ENCODE measurements around the gene CHRM5.
"Not testable (repeated sequence)": the region's sequence is repeated elsewhere in the genome, so short reads cannot be mapped to it uniquely, and the experiment has no call there.

CHRM5 gene

GRCh38 chr15:34014556-34014955, 46.3 kb downstream of the CHRM5 start:
- no peak for DNase-seq (ENCODE audit: low read depth)
- H3K4me3 ChIP-seq (ENCODE audit: low read depth, low read length) = no peak overlapping the region
- no peak for TF ChIP-seq CTCF (IDR thresholded peaks at IDR 0.05; ENCODE audit: insufficient read depth, low read depth, low read length, missing control alignments)

DNA sequence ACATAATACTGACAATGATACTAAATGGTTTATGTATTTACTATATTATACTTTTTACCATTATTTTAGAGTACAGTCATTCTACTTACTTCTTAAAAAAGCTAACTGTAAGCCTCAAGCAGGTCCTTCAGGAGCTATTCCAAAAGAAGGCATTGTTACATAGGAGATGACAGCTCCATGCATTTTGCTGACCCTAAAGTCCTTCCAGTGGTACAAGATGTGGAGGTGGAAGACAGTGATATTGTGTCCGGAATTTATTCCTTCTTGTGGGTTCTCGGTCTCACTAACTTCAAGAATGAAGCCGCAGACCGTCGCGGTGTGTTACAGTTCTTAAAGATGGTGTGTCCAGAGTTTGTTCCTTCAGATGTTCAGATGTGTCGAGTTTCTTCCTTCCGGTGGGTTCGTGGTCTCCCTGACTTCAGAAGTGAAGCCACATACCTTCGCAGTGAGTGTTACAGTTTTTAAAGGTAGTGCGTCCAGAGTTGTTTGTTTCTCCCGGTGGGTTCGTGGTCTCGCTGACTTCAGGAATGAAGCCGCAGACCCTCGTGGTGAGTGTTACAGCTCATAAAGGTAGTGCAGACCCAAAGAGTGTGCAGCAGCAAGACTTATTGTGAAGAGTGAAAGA, 49.8 kb downstream of the CHRM5 start:
- DNase-seq (ENCODE audit: low read depth) = no peak
- no peak for TF ChIP-seq CTCF (IDR thresholded peaks at IDR 0.05; ENCODE audit: insufficient read depth, low read depth, low read length, missing control alignments)
- no peak overlapping the region for H3K4me3 ChIP-seq (ENCODE audit: low read depth, low read length)

DNA sequence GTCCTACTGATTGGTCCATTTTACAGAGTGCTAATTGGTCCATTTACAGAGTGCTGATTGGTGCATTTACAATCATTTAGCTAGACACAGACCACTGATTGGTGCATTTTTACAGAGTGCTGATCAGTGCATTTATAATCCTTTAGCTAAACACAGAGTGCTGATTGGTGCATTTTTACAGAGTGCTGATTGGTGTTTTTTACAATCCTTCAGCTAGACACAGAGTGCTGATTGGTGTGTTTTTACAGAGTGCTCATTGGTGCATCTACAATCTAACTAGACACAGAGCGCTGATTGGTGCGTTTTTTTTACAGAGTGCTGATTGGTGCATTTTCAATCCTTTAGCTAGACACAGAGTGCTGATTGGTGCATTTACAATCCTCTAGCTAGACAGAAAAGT, 50.4 kb downstream of the CHRM5 start:
- not testable (repeated sequence) for DNase-seq (ENCODE audit: low read depth); H3K4me3 ChIP-seq (ENCODE audit: low read depth, low read length)

DNA sequence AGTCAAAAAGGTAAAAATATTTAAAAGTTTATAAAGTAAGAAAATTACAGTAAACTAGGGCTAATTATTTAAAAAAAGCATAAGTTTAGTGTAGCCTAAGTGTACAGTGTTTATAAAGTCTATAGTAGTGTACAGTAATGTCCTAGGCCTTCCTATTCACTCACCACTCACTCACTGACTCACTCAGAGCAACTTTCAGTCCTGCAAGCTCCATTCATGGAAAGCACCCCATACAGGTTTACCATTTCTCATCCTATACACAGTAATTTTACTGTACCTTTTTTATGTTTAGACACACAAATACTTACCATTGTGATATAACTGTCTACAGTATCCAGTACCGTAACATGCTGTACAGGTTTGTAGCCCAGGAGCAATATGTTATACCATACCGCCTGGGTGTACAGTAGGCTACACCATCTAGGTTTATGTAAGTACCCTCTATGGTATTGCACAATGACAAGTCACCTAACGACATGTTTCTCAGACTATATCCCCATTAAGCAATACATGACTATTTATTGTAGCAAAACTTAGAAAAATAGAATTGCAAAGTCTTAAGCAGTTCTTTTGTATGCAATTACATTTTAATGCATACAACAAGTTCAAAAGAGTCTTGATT, 51.2 kb downstream of the CHRM5 start:
- DNase-seq (ENCODE audit: low read depth) = no peak
- TF ChIP-seq CTCF (IDR thresholded peaks at IDR 0.05; ENCODE audit: insufficient read depth, low read depth, low read length, missing control alignments) = no peak
- no peak overlapping the region for H3K4me3 ChIP-seq (ENCODE audit: low read depth, low read length)

DNA sequence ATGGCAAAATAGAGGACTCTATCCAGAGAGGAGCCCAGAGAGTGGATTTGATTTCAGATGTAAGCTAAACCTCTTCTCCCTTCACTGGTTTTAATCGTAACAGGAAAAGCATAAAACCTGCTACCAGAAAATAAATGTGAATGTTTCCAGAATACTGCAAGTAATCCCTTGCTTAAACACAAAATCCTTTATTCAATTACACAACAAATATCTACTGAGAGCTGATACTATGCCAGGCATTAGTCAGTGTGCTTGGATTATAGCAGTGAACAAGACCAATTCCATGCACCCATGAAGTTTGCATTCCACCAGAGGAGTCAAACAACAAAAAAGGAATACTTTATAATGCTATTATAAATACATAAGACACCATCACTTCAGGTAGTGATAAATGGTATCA, 55.6 kb downstream of the CHRM5 start:
- H3K4me3 ChIP-seq (ENCODE audit: low read depth, low read length) = no peak overlapping the region
- TF ChIP-seq CTCF (IDR thresholded peaks at IDR 0.05; ENCODE audit: insufficient read depth, low read depth, low read length, missing control alignments) = no peak
- DNase-seq (ENCODE audit: low read depth) = no peak

GRCh38 chr15:34025252-34025651, 57.0 kb downstream of the CHRM5 start:
- no peak for DNase-seq (ENCODE audit: low read depth)
- no peak for TF ChIP-seq CTCF (IDR thresholded peaks at IDR 0.05; ENCODE audit: insufficient read depth, low read depth, low read length, missing control alignments)
- no peak overlapping the region for H3K4me3 ChIP-seq (ENCODE audit: low read depth, low read length)

DNA sequence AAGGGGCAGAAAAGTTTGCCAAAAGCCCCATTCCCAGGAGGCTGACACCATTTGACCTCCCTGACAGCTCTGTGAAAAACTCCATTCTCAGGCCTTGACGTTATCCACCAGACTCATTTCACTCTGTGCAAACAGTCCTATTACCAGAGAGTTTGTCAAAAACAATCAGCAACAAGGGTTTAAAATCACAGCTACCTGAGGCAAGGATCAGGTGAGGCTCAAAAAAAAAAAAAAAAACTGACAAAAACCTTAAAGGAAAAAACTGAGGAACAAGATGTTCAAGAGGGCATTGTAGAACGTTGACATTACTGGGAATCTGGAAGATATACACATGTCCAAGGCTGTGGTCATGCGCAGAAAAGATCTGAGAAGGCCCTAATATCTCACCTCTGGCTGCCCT, 59.3 kb downstream of the CHRM5 start:
- no peak for DNase-seq (ENCODE audit: low read depth)
- H3K4me3 ChIP-seq (ENCODE audit: low read depth, low read length) = no peak overlapping the region
- TF ChIP-seq CTCF (IDR thresholded peaks at IDR 0.05; ENCODE audit: insufficient read depth, low read depth, low read length, missing control alignments) = no peak

Measured in GM12865 (cell line).